D721Med (cell line): Measurements from ENCODE around the gene VARS1.

ENCODE experiments used
- DNase-seq: peaks from one replicate; pipeline ENCODE4 v3.0.0; 2011; ENCODE audit warnings: low spot score; ENCODE audit not compliant: insufficient read length
- FAIRE-seq: peaks from 2 replicates; lab custom pipeline; 2011; peaks lifted over from hg19 to GRCh38; lab: Jason Lieb, UNC
- CTCF ChIP-seq: IDR thresholded peaks from 2 replicates; pipeline ENCODE4 v1.5.1; 2012; ENCODE audit warnings: mild to moderate bottlenecking, control low read depth; ENCODE audit not compliant: insufficient read depth; ENCODE audit errors: missing control alignments

The VARS1 gene

GRCh38 chr6:31779908-31780307 lies 15.6 kb downstream of the VARS1 start:
- TF ChIP-seq CTCF, result no peak
- no peak for DNase-seq
- FAIRE-seq, result no peak

- no peak for TF ChIP-seq CTCF
- no peak for DNase-seq
- no peak for FAIRE-seq
These were observed 16.3 kb downstream of the VARS1 start for GRCh38 chr6:31778999-31779885.

- TF ChIP-seq CTCF, result no peak
- no peak for DNase-seq
- FAIRE-seq, result no peak
These were observed 17.4 kb downstream of the VARS1 start for GRCh38 chr6:31778193-31778592.

GRCh38 chr6:31777667-31778050 lies 17.9 kb downstream of the VARS1 start:
- TF ChIP-seq CTCF, result no peak
- no peak for FAIRE-seq
- no peak for DNase-seq

GRCh38 chr6:31776989-31777666 lies 18.4 kb downstream of the VARS1 start, which contains the start of gene VWA7:
VWA7 (minus strand) TSS chr6:31777328; CDS start chr6:31776779, 549 bp downstream.
- no peak for DNase-seq
- FAIRE-seq, result no peak
- TF ChIP-seq CTCF, result no peak

- DNase-seq (no peak), FAIRE-seq (no peak)
- no peak for TF ChIP-seq CTCF
These were observed 19.0 kb downstream of the VARS1 start for GRCh38 chr6:31776485-31776988.
